ENCODE data around the gene CRYBG1.

- no peak for TF ChIP-seq CTCF (IDR thresholded peaks at IDR 0.05 in 2 of 3, conservative IDR thresholded peaks at IDR 0.05 in 1 of 3; ENCODE audit: control insufficient read depth in 2 of 3, extremely low read depth in 1 of 3, insufficient read depth in 1 of 3, low read depth in 3 of 3, low read length in 3 of 3)
- TF ChIP-seq CREB1 (IDR thresholded peaks at IDR 0.05; ENCODE audit: low read depth): no peak
- TF ChIP-seq EGR1 (IDR thresholded peaks at IDR 0.05; ENCODE audit: borderline replicate concordance in 1 of 2, low read depth in 2 of 2, low read length in 2 of 2): no peak
- TF ChIP-seq SREBF2 (IDR thresholded peaks at IDR 0.05; ENCODE audit: low read length): no peak
- no peak for TF ChIP-seq EZH2 (IDR thresholded peaks at IDR 0.05; ENCODE audit: borderline replicate concordance, control insufficient read depth, low read depth, low read length)
- TF ChIP-seq, protein P1, sequence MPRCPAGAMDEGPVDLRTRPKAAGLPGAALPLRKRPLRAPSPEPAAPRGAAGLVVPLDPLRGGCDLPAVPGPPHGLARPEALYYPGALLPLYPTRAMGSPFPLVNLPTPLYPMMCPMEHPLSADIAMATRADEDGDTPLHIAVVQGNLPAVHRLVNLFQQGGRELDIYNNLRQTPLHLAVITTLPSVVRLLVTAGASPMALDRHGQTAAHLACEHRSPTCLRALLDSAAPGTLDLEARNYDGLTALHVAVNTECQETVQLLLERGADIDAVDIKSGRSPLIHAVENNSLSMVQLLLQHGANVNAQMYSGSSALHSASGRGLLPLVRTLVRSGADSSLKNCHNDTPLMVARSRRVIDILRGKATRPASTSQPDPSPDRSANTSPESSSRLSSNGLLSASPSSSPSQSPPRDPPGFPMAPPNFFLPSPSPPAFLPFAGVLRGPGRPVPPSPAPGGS (IDR thresholded peaks at IDR 0.05; ENCODE audit: borderline replicate concordance, insufficient read depth, low read depth, low read length, poor library complexity, severe bottlenecking): no peak
Observed at GRCh38 chr6:106316375-106316766, 44.1 kb upstream of the CRYBG1 start.
